A549 (cell line): ENCODE results near the gene P3H1. TPM values are rescaled to one million over a fixed set of nuclear protein-coding genes. Genes with fewer than 3 reads are reported as not detected.

Experiments used
- ATAC-seq, 2 experiments: fragments of 200-7000 bp in 1 of 2; fragments of >200 bp in 1 of 2; cut with Nextera tagmentation in 1 of 2; cut with Tn5 transposase in 1 of 2; 3 replicates each; pipeline versions ENCODE4 v1.8.0 to v1.9.1; 2018 to 2020; ENCODE audit warnings: mild to moderate bottlenecking in 1 of 2, moderate library complexity in 1 of 2
- CTCF ChIA-PET: fragments of 300-600 bp; sonication (Branson Sonifier 250); formaldehyde crosslinking; extraction: SDS; loops from one replicate; lab custom pipeline; 2021; ENCODE audit warnings: antibody characterized with exemption, inconsistent platforms; lab: Yijun Ruan, JAX
- POLR2A ChIA-PET: fragments of 350-600 bp; formaldehyde crosslinking; extraction: SDS; loops from one replicate; lab custom pipeline; 2021; ENCODE audit warnings: antibody characterized with exemption, inconsistent platforms; lab: Yijun Ruan, JAX
- DNase-seq, 2 experiments: peaks; one replicate each; pipeline versions ENCODE4 v3.0.0 to v3.0.0-alpha.2; 2011 to 2016; ENCODE audit warnings: low read depth in 1 of 2, low spot score in 1 of 2
- FAIRE-seq: peaks from 2 replicates; lab custom pipeline; 2011; peaks lifted over from hg19 to GRCh38; lab: Jason Lieb, UNC
- H3K27ac ChIP-seq, 2 experiments: fragments of >200 bp; sonication (Bioruptor Twin); formaldehyde crosslinking; 3 replicates each; pipeline ENCODE4 v1.5.1; 2016 to 2017
- H3K4me1 ChIP-seq: fragments of >200 bp; sonication (Bioruptor Twin); formaldehyde crosslinking; 3 replicates; pipeline ENCODE4 v1.6.1; 2016
- H3K4me2 ChIP-seq: fragments of >200 bp; sonication (Bioruptor Twin); formaldehyde crosslinking; 3 replicates; pipeline ENCODE4 v1.6.1; 2016
- H3K4me3 ChIP-seq: fragments of >200 bp; sonication (Bioruptor Twin); formaldehyde crosslinking; 3 replicates; pipeline ENCODE4 v1.5.1; 2016
- H3K9me3 ChIP-seq: fragments of >200 bp; sonication (Bioruptor Twin); formaldehyde crosslinking; 3 replicates; pipeline ENCODE4 v1.6.1; 2016
- CEBPB ChIP-seq, 2 experiments: fragments of >200 bp in 1 of 2; sonication (Bioruptor Twin) in 1 of 2; formaldehyde crosslinking in 1 of 2; IDR thresholded peaks; 2 replicates each; pipeline ENCODE4 v1.6.1; 2012 to 2016
- CHD4 ChIP-seq: fragments of 200-600 bp; sonication (generic); IDR thresholded peaks from 2 replicates; pipeline ENCODE4 v1.6.1; 2016; ENCODE audit warnings: antibody characterized with exemption, mild to moderate bottlenecking, borderline replicate concordance
- EHF ChIP-seq: fragments of 250-450 bp; sonication (Bioruptor Pico); IDR thresholded peaks from 2 replicates; pipeline ENCODE4 v1.5.0; 2020; ENCODE audit warnings: mild to moderate bottlenecking
- EHMT2 ChIP-seq: fragments of 200-600 bp; sonication (generic); IDR thresholded peaks from 2 replicates; pipeline ENCODE4 v1.6.1; 2016; ENCODE audit warnings: antibody characterized with exemption, low read depth, mild to moderate bottlenecking, moderate library complexity
- ELK1 ChIP-seq: fragments of 150-350 bp; IDR thresholded peaks from 2 replicates; pipeline ENCODE4 v1.6.1; 2014; ENCODE audit warnings: low read depth, mild to moderate bottlenecking, low read length
- ESRRA ChIP-seq: fragments of 150-350 bp; IDR thresholded peaks from 2 replicates; pipeline ENCODE4 v1.6.1; 2014; ENCODE audit warnings: mild to moderate bottlenecking, low read length, borderline replicate concordance
- FOSB ChIP-seq: fragments of 250-450 bp; sonication (Bioruptor Pico); IDR thresholded peaks from 2 replicates; pipeline ENCODE4 v1.5.0; 2020; ENCODE audit warnings: mild to moderate bottlenecking, moderate library complexity
- FOXS1 ChIP-seq: fragments of 250-450 bp; sonication (Bioruptor Pico); IDR thresholded peaks from 2 replicates; pipeline ENCODE4 v1.5.0; 2020; ENCODE audit warnings: mild to moderate bottlenecking, moderate library complexity
- HEYL ChIP-seq: fragments of 250-450 bp; sonication (Bioruptor Pico); IDR thresholded peaks from 2 replicates; pipeline ENCODE4 v1.8.0; 2021; ENCODE audit warnings: mild to moderate bottlenecking, moderate library complexity
- HMGXB4 ChIP-seq: fragments of 250-450 bp; sonication (Bioruptor Pico); IDR thresholded peaks from 2 replicates; pipeline ENCODE4 v1.5.0; 2021; ENCODE audit warnings: mild to moderate bottlenecking, moderate library complexity, borderline replicate concordance
- HOXA7 ChIP-seq: fragments of 250-450 bp; sonication (Bioruptor Pico); IDR thresholded peaks from 2 replicates; pipeline ENCODE4 v1.5.0; 2020; ENCODE audit warnings: mild to moderate bottlenecking, moderate library complexity
- HOXB5 ChIP-seq: fragments of 250-450 bp; sonication (Bioruptor Pico); IDR thresholded peaks from 2 replicates; pipeline ENCODE4 v1.5.0; 2020; ENCODE audit warnings: mild to moderate bottlenecking, moderate library complexity
- JUNB ChIP-seq: fragments of >200 bp; sonication (Bioruptor Twin); formaldehyde crosslinking; IDR thresholded peaks from 2 replicates; pipeline ENCODE4 v1.6.1; 2016
- MAFK ChIP-seq: fragments of 450-650 bp; IDR thresholded peaks from 2 replicates; pipeline ENCODE4 v1.6.1; 2014; ENCODE audit not compliant: partially characterized antibody
- MYC ChIP-seq: IDR thresholded peaks from 2 replicates; pipeline ENCODE4 v1.6.1; 2012; ENCODE audit warnings: mild to moderate bottlenecking, inconsistent platforms, low read length, improper control_type of control experiment, borderline replicate concordance
- PHF8 ChIP-seq: fragments of 200-600 bp; sonication (generic); IDR thresholded peaks from 2 replicates; pipeline ENCODE4 v1.6.1; 2016; ENCODE audit warnings: low read depth, mild to moderate bottlenecking, antibody characterized with exemption, moderate library complexity, borderline replicate concordance
- POLR2AphosphoS2 ChIP-seq: conservative IDR thresholded peaks from 2 replicates; pipeline ENCODE4 v1.6.1; 2012; ENCODE audit warnings: low read length, improper control_type of control experiment, inconsistent platforms
- SREBF2 ChIP-seq: fragments of 450-650 bp; IDR thresholded peaks from 2 replicates; pipeline ENCODE4 v1.6.1; 2014; ENCODE audit warnings: mild to moderate bottlenecking, moderate library complexity
- TFCP2L1 ChIP-seq: fragments of 250-450 bp; sonication (Bioruptor Pico); IDR thresholded peaks from 2 replicates; pipeline ENCODE4 v1.5.0; 2021; ENCODE audit warnings: mild to moderate bottlenecking
- TP53 ChIP-seq: fragments of 250-450 bp; sonication (Bioruptor Pico); IDR thresholded peaks from 2 replicates; pipeline ENCODE4 v1.5.0; 2021; ENCODE audit warnings: mild to moderate bottlenecking, moderate library complexity
- ZC3H11A ChIP-seq: fragments of 450-650 bp; IDR thresholded peaks from 2 replicates; pipeline ENCODE4 v1.6.1; 2014; ENCODE audit warnings: antibody characterized with exemption, mild to moderate bottlenecking
- ZFP36 ChIP-seq: fragments of 450-650 bp; IDR thresholded peaks from 2 replicates; pipeline ENCODE4 v1.6.1; 2014; ENCODE audit warnings: borderline replicate concordance; ENCODE audit not compliant: partially characterized antibody
- ZNF302 ChIP-seq: fragments of 250-450 bp; sonication (Bioruptor Pico); IDR thresholded peaks from 2 replicates; pipeline ENCODE4 v1.9.0; 2021; ENCODE audit warnings: inconsistent platforms, mild to moderate bottlenecking, moderate library complexity
- WGBS: methylation state at CpG from one replicate; pipeline ENCODE4 v1.1.6; 2017; ENCODE audit errors: missing lambda C conversion rate; 5-methylcytosine and 5-hydroxymethylcytosine counted together
- polyA plus RNA-seq, 4 experiments: library from polyadenylated mRNA; depleted of rRNA in 3 of 4; stranded (reverse); fragments of >200 nt; fragmentation: RNase III in 1 of 4; extraction: RNeasy Plus Mini Kit Qiagen cat#74134 plus additional on column Dnase treatment in 1 of 4; gene quantifications; 2 replicates in 3 of 4; 3 replicates in 1 of 4; pipeline ENCODE4 v1.2.3, GENCODE V29; 2011 to 2017
- TF ChIP-seq, protein P1 (sequence below): IDR thresholded peaks from 2 replicates; pipeline ENCODE4 v1.6.1; 2012

The P3H1 gene
- polyA plus RNA-seq, 2 of the 4 experiments (the other 2 are of a cell fraction): 27.3 to 30.3 TPM

DNA sequence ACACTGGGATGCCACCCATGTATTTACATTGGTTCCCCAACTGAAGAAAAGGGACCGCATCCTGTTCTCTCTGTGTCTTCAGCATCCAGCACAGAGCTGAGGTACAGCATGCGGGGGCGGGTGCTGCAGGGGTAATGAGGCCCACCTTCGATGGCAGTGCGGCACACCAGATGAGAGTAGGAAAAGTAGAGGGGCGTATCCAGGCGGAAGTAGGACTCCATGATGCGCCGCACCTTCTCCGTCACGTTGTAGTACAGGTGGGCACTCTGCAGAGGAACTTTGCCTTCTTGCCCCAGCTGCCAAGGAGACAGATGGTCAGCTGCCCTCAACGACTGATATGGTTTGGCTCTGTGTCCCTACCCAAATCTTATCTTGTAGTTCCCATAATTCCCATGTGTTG lies 16.8 kb downstream of the P3H1 start:
- FAIRE-seq (no peak), DNase-seq (no peak), ATAC-seq (no peak)
- Histone ChIP-seq H3K4me2 (no peak overlapping the region), H3K9me3 (no peaks in the 10 kb centered on the region), H3K4me1 (no peaks in the 10 kb centered on the region), H3K27ac (no peak overlapping the region), H3K4me3 (no peak overlapping the region)
- no peak for TF ChIP-seq HOXB5 (CRISPR knock-in tag)
- TF ChIP-seq EHMT2: no peak
- TF ChIP-seq FOXS1: no peak
- TF ChIP-seq PHF8: no peak
- TF ChIP-seq HMGXB4 (CRISPR knock-in tag): no peak
- no peak for TF ChIP-seq EHF (CRISPR knock-in tag)
- TF ChIP-seq ELK1: no peak
- TF ChIP-seq SREBF2: no peak
- TF ChIP-seq TP53 (CRISPR knock-in tag): no peak
- no peak for TF ChIP-seq ZNF302 (CRISPR knock-in tag)
- TF ChIP-seq ZFP36: no peak
- POLR2A ChIA-PET: no interaction called here
- CTCF ChIA-PET: no interaction called here
- WGBS: 96% methylated on average over 12 of the region's 12 CpGs

- FAIRE-seq: no peak
- ChIA-PET CTCF (interaction anchor here (0.5 to 1.2 kb wide), 3 partner anchors 9 to 575 kb away, joined by 3 read pairs; no protein-coding TSS in a partner anchor), POLR2A (no interaction called here)
Measured at GRCh38 chr1:42748461-42749410, 18.1 kb downstream of the P3H1 start.

More at GRCh38 chr1:42748461-42749410, 18.1 kb downstream of the P3H1 start:
- TF ChIP-seq JUNB: no peak
- TF ChIP-seq FOSB (CRISPR knock-in tag): no peak
- TF ChIP-seq ZFP36: no peak
- TF ChIP-seq HEYL: no peak
- TF ChIP-seq CHD4: no peak
- no peak for TF ChIP-seq POLR2AphosphoS2
- TF ChIP-seq TP53 (CRISPR knock-in tag): no peak
- no peak for TF ChIP-seq TFCP2L1 (CRISPR knock-in tag)
- TF ChIP-seq, protein P1, sequence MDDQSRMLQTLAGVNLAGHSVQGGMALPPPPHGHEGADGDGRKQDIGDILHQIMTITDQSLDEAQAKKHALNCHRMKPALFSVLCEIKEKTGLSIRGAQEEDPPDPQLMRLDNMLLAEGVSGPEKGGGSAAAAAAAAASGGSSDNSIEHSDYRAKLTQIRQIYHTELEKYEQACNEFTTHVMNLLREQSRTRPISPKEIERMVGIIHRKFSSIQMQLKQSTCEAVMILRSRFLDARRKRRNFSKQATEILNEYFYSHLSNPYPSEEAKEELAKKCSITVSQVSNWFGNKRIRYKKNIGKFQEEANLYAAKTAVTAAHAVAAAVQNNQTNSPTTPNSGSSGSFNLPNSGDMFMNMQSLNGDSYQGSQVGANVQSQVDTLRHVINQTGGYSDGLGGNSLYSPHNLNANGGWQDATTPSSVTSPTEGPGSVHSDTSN: no peak
- TF ChIP-seq HOXA7 (CRISPR knock-in tag): no peak
- no peak for TF ChIP-seq MAFK
- TF ChIP-seq ESRRA: no peak
- no peak for TF ChIP-seq PHF8
- TF ChIP-seq CEBPB (IDR thresholded peaks at IDR 0.05): no peak
- no peak for TF ChIP-seq ZC3H11A
- TF ChIP-seq MYC: no peak
- TF ChIP-seq HOXB5 (CRISPR knock-in tag): no peak
- Histone ChIP-seq H3K4me1 (no peaks in the 10 kb centered on the region), H3K4me2 (no peak overlapping the region), H3K27ac (no peak overlapping the region), H3K4me3 (no peak overlapping the region), H3K9me3 (no peaks in the 10 kb centered on the region)
- ATAC-seq: no peak
- no peak for DNase-seq
- WGBS: 86% methylated on average over 12 of the region's 14 CpGs
